MG63 (cell line): ENCODE measurements around the gene CACNA1I. TPM values are rescaled to one million over a fixed set of nuclear protein-coding genes. Genes with fewer than 3 reads are reported as not detected.

Experiments used
- DNase-seq: peaks from one replicate; pipeline ENCODE4 v3.0.0-alpha.2; 2020
- H3K27me3 ChIP-seq: fragments of 250-450 bp; sonication (Bioruptor Pico); 2 replicates; pipeline ENCODE4 v1.5.1; 2020; ENCODE audit warnings: mild to moderate bottlenecking, moderate library complexity
- H3K36me3 ChIP-seq: fragments of 250-450 bp; sonication (Bioruptor Pico); 2 replicates; pipeline ENCODE4 v1.5.1; 2020; ENCODE audit warnings: mild to moderate bottlenecking, moderate library complexity
- H3K4me3 ChIP-seq: fragments of 250-450 bp; sonication (Bioruptor Pico); 2 replicates; pipeline ENCODE4 v1.5.1; 2020; ENCODE audit warnings: mild to moderate bottlenecking, moderate library complexity
- H3K9me3 ChIP-seq: fragments of 250-450 bp; sonication (Bioruptor Pico); 2 replicates; pipeline ENCODE4 v1.5.1; 2020; ENCODE audit warnings: mild to moderate bottlenecking, moderate library complexity
- total RNA-seq: library from RNA; depleted of rRNA; stranded (reverse); fragments of >200 nt; shearing (Covaris generic); gene quantifications from 2 replicates; pipeline ENCODE4 v1.2.3, GENCODE V29; 2014; ENCODE audit warnings: low replicate concordance

Gene CACNA1I
- total RNA-seq, 1 experiment from 2014 or later: not detected

DNA sequence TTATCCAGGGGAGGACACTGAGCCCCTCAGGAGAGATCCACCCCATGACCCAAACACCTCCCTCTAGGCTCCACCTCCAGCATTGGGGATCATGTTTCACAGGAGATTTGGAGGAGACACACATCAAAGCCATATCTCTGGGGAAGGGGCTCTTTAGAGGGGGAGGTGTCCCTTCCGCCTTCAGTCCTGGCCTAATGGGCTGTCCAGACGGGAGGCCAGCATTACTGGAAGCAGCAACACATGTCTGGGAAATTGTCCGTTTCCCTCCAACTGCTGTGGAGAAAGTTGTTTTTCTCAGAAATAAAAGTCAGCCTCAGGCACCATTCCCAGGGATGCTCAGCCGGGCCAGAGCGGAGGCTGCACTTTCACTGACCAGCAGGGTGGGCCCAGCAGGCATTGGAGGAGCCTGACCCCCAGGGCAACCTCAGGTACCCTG is 9.5 kb downstream of the CACNA1I start:
- Histone ChIP-seq H3K27me3 (no peaks in the 10 kb centered on the region), H3K4me3 (no peak overlapping the region), H3K36me3 (no peaks in the 10 kb centered on the region), H3K9me3 (no peaks in the 10 kb centered on the region)
- DNase-seq: no peak

DNA sequence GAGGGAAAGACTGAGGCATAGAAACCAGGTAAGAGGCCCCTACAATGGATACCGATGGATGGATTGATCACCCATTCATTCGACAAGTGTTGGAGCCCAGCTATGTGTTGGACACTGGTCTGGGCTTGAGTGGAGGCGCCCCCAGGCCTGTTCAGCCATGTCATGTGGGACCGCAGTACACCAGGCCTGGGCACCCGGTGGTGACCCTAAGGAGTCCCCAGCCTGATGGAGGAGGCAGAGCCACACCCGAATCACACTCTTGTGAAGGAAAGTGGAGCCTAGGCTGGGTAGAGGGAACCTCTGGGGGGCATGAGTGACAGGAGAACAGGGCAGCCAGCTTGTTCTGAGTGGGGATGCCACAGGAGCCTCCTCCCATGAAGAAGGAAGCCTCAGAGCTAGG is 10.2 kb downstream of the CACNA1I start:
- Histone ChIP-seq H3K36me3 (no peaks in the 10 kb centered on the region), H3K27me3 (no peaks in the 10 kb centered on the region), H3K4me3 (no peak overlapping the region), H3K9me3 (no peaks in the 10 kb centered on the region)
- no peak for DNase-seq

DNA sequence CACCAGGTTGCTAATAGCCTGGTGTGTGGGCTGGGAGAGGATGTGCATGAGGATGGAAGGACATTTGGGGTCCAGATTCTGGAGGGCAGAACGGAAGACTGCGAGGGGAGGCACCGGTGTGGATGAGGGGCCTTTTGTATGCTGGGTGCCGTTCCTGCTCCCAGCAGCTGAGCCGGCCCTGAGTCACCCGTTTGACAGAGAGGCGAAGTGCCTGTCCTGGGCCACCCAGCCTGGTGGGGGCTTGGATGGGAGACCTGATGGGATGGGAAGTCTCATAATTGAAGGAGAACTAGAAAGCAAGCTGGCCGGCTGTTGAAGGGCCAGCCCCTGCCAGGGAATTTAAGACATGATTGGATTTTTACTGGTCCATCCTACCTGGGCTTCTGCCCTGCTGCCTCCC is 10.8 kb downstream of the CACNA1I start:
- Histone ChIP-seq H3K36me3 (no peaks in the 10 kb centered on the region), H3K9me3 (no peaks in the 10 kb centered on the region), H3K4me3 (no peak overlapping the region), H3K27me3 (no peaks in the 10 kb centered on the region)
- no peak for DNase-seq

DNA sequence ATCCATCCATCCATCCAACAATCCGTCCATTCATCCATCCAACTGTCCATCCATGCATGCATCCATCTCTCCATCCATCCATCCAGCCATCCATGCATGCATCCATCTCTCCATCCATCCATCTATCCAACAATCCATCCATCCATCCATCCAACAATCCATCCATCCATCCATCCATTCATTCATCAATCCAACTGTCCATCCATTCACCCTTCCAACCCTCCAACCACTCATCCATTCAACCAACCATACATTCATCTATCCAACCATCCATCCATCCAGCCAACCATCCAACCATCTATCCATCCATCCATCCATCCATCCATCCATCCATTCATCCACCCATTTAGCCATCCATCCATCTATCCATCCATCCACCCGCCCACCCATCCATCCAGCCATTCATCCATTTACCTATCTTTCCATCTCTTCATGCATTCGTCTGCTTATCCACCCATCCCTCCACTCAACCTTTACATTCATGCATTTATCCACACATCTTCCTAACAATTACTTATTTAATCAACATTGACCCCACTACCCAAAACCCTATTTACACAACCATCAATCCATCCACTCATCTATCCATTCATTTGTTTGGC is 12.6 kb downstream of the CACNA1I start:
- H3K4me3 ChIP-seq: no peak overlapping the region
- no peaks in the 10 kb centered on the region for H3K9me3 ChIP-seq
- H3K27me3 ChIP-seq: no peaks in the 10 kb centered on the region
- H3K36me3 ChIP-seq: no peaks in the 10 kb centered on the region
- DNase-seq: no peak

DNA sequence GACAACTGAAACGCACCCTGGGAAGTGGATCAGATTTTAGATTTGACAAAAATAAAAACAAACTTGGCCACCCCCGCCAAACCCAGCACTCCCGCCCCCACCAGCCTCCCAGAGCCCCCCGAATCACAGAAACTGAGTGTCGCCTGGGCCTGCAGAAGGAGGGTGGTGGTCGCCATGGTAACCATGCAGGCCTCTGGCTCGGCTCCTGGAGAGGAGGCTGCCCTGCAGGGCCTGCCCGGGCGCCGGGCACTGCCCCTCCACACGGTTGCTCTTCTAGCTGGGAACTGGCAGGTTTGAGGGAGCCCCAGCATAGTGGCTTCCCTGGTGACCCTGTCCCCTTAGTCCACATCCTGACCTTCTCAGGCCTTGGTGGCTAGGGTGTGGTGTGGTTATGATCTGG is 19.3 kb downstream of the CACNA1I start:
- Histone ChIP-seq H3K9me3 (no peaks in the 10 kb centered on the region), H3K36me3 (no peaks in the 10 kb centered on the region), H3K4me3 (no peak overlapping the region), H3K27me3 (no peaks in the 10 kb centered on the region)
- no peak for DNase-seq

DNA sequence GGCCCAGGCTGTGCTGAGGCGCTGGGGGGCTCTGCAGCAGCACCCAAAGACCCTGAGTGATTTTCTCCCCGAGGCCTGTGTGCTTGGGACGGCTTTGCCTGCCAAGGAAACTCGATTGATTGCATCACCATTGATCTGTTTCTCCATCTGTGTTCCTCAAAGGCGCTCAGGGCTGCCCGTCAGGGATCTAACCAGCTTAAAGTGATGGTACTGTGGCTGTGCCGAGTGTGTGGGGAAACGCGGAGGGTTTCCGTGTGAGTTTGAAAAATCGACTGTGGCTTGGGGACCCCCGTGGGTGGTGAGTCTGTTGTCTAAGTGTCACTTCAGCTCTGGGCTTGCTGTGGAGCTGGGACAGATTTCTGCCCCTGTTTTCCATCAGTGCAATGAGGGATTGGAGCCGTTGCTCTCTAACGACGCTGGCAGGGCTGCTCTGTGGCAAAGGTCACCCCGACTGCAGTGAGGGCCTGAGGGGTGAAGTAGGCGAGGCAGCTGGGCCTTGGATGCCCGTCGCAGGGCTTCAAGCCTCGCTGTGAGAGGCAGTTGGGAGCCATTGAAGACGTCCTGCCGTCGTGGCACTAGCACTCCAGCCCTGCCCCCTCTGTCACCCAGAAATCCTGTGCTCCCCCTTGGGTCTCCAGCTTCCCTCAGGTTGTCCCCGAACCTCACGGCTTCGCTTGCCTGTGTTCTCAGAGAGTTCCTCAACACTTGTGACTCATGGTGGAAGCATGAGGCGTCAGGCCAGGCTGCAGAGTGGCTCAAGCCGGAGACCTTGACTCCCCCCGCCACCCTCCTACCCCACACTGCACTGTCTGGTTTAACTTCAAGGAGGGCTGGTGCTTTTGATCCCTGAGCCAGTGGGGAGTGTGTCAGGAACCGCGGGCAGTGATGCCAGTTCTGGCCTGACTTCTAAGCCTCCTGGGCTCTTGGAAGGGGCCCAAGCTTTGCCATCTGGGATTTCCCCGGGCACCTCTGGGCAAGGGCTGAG is 21.8 kb downstream of the CACNA1I start:
- DNase-seq: peak; percentile 82
- no peaks in the 10 kb centered on the region for H3K36me3 ChIP-seq
- H3K27me3 ChIP-seq: no peaks in the 10 kb centered on the region
- no peak overlapping the region for H3K4me3 ChIP-seq
- H3K9me3 ChIP-seq: no peaks in the 10 kb centered on the region

DNA sequence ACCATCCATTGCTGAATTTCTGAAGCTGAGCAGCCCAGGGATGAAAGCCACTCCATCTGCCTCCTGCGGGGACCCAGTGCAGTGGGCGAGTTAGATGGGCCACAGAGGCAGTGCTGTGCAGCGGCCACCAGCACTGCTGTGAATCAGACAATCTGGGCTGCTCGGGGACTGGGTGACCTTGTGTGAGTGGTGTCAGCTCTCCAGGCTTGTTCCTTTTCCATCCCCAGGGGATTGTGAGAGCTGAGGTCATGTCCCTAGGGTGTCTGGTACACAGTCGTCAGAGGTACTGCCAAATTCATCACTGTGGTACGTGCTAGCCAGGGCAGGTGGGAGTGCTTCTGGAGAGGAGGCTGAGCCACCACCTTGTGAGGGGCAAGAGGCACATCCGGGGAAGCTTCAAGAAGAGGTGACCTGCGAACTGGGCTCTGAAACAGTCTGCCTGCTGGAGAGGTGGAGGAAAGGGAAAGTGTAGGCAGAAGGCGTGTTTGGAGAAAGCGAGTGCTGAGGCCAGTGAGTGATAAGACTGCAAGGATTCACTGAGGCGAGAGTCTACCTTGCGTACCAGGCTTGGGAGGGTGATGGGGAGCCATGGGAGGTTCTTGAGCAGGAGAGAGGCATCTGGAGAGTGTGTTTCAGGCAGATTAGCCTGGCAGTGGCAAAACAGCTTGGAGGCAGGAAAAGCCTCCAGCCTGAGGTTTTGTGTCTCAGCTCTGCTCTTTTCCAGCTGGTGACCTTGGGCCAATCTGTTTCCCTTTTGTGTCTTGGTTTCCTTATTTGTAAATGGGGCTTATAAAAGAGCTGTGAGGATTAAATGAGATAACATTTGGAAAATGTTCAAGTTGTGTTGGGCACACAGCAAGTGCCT is 22.7 kb downstream of the CACNA1I start:
- no peak for DNase-seq
- H3K27me3 ChIP-seq: no peaks in the 10 kb centered on the region
- no peaks in the 10 kb centered on the region for H3K36me3 ChIP-seq
- H3K9me3 ChIP-seq: no peaks in the 10 kb centered on the region
- no peak overlapping the region for H3K4me3 ChIP-seq

DNA sequence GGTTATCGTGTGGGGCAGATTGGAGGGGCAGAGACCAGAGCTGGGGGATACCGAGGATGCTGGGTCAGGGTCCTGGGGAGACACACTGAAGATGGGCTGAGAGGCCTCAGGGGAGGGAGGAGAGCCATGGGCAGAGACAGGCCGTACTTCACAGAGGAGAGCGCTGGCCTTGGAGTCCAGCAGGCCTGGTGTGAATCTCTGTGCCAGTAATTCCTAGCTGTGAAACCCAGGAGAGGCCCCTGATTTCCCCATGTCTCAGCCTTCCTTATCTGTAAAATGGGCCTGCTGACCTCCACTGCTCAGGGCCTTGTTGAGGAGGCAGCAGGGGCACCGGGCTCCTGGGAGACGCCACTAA is 23.4 kb downstream of the CACNA1I start:
- no peaks in the 10 kb centered on the region for H3K36me3 ChIP-seq
- no peaks in the 10 kb centered on the region for H3K27me3 ChIP-seq
- no peaks in the 10 kb centered on the region for H3K9me3 ChIP-seq
- no peak overlapping the region for H3K4me3 ChIP-seq
- DNase-seq: no peak

DNA sequence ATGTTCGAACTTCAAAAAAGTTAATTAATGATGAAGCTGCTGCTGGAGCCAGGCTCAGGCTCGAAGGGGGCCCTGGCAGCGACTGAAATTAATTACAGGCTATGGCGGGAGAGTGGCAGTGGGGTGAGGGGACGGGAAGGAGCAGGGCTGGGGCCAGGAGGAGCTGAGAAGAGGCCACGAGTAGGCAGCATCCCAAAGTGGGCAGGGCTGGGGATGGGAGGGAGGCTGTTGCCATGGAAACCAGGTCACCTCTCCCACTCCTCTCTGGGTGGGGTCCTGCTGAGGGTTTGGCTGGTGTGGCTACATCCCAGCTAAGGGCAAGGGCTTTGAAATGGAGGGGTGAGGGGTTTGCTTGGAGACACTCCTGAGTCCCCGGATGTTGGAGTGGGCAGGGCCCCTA is 23.9 kb downstream of the CACNA1I start:
- H3K4me3 ChIP-seq: no peak overlapping the region
- H3K9me3 ChIP-seq: no peaks in the 10 kb centered on the region
- H3K27me3 ChIP-seq: no peaks in the 10 kb centered on the region
- H3K36me3 ChIP-seq: no peaks in the 10 kb centered on the region
- no peak for DNase-seq

DNA sequence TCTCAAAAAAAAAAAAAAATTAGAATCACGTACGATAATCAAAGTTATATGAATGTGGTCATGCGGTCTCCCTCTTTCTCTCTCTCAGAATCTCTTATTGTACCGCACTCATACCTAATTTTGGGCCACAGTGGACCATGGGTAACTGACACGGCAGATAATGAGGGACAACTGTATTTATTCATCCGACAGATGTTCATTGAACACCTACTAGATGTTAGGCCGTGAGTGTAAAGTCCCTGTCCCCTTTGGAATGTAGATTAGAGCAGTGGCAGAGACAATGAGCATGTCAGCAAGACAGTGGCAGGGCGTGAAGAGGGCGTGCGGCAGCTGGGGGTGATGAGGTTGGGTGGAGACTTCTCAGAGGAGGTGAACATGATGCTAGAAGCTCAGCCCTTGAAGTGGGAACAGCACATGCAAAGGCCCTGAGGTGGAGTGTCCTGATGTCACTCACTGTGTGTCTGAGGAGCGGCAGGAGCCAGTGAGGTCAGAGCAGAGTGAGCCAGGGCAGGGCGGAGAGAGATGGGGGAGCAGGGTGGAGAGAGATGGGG is 25.1 kb downstream of the CACNA1I start:
- no peaks in the 10 kb centered on the region for H3K36me3 ChIP-seq
- no peaks in the 10 kb centered on the region for H3K9me3 ChIP-seq
- H3K27me3 ChIP-seq: no peaks in the 10 kb centered on the region
- H3K4me3 ChIP-seq: no peak overlapping the region
- no peak for DNase-seq

DNA sequence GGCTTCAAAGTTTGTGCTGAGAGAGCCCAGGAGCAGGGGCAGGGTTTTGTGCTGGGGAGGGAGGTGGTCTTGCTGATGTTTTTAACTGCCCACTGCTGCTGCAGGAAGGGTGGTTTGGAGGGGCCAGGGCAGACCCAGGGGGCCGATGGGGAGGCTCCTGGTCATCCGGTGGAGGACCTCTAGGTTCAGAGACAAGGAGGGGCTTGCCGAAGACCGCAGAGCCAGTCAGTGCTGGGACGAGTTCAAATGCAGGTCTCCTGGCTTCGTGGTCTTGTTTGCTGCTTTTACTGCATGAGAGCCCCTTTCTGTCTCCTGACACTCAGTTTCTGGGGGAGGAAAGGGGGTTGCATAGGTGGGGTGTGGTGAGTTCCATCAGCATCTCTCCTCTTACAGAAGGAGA is 26.0 kb downstream of the CACNA1I start:
- Histone ChIP-seq H3K4me3 (no peak overlapping the region), H3K9me3 (no peaks in the 10 kb centered on the region), H3K27me3 (no peaks in the 10 kb centered on the region), H3K36me3 (no peaks in the 10 kb centered on the region)
- DNase-seq: no peak

DNA sequence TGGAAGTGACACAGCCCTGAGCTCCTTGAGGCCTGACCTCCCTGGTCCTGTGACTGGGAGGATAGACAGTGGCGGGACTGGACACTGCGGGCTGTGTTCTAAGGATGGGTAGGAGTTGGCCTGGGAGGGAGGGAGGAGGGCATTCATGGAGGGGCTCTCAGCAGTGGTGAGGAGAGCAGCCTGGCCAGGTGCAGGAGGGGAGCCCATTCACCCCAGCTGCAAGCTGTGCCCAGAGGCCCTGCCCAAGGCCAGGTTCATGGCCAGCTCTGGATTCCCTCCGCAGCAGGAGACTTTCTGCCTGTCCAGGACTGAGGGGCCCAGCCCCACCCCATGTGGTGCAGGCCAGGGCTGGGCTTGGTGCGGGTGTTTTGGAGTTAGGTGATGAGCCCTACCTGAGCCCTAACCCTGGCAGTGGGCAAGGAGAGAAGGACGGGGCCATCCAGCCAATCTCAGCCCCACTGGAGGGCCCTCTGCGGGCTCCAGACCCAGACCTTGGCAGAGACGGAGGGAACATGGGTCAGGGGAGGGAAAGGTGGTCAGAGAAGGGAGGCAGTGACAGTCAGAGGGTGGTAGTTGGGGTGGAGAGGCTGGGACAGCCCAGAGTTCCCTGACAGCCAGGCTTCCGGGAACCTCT is 26.8 kb downstream of the CACNA1I start:
- Histone ChIP-seq H3K4me3 (no peak overlapping the region), H3K27me3 (no peaks in the 10 kb centered on the region), H3K9me3 (no peaks in the 10 kb centered on the region), H3K36me3 (no peaks in the 10 kb centered on the region)
- DNase-seq: no peak

DNA sequence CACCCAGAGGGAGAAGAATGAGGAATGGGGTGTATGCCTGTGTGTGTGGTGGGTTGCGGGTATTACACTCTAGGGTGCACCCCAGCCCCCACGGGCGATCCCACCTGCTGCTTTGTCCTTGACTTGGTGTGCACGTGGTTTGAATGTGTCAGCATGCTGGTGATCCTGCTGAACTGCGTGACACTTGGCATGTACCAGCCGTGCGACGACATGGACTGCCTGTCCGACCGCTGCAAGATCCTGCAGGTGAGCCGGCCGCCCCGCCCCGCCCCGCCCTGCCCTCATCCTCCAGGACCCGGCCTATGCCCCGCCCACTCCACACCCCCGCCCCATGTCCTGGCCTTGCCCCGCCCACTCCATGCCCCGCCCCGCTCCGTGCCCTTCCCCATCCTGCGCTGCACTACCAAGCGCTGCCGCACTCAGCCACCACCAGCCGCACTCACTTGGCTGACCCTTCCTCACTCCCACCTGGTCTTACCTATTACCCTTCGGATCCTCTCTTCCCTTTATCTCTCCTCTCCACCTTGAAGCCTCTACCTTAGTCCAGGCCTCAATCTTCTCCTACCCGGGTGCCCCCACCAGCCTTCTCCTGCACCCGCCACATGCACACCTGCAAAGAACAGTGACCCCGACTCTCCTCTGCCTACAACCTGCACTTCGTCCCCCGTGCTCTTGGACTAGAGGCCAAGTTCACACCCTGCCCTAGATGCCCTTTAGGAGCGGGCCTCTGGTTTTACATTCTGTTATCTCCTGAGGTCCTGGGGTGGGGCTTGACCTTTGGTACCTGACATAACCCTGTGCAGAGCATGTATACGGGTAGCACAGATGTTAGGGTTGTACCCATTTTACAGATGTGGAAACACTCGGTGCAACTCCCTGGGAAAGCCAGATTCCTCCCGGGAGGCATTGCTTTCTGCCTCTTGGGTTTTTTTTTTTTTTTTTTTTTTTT is 27.7 kb downstream of the CACNA1I start:
- Histone ChIP-seq H3K4me3 (no peak overlapping the region), H3K36me3 (no peaks in the 10 kb centered on the region), H3K9me3 (no peaks in the 10 kb centered on the region), H3K27me3 (no peaks in the 10 kb centered on the region)
- DNase-seq: no peak

DNA sequence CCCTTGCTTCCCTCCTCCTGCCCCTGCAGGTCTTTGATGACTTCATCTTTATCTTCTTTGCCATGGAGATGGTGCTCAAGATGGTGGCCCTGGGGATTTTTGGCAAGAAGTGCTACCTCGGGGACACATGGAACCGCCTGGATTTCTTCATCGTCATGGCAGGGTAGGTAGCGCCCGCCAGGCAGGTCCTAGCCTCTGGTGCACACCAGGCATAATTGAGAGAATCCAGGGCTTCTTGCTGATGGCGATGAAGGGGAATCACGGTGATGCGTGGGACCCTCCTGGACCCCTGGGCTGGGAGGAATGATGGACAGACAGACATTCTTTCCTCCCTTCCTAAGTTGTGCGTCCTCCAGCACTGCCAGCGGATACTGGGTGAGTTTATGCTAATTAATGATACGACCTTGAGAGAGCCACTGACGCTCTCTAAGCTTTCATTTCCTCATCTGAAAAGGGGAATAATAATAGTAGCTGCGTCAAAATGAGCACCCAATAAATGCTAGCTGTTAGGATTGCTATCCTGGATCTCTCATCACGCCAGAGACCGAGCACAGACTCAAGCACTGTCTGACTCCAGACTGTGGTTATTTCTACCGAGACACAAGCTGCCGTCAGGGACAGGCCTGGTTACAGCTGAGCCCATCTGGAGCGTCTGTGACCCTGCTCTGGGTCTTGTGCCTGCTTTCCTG is 30.1 kb downstream of the CACNA1I start:
- Histone ChIP-seq H3K9me3 (no peaks in the 10 kb centered on the region), H3K4me3 (no peak overlapping the region), H3K27me3 (no peaks in the 10 kb centered on the region), H3K36me3 (no peaks in the 10 kb centered on the region)
- no peak for DNase-seq

DNA sequence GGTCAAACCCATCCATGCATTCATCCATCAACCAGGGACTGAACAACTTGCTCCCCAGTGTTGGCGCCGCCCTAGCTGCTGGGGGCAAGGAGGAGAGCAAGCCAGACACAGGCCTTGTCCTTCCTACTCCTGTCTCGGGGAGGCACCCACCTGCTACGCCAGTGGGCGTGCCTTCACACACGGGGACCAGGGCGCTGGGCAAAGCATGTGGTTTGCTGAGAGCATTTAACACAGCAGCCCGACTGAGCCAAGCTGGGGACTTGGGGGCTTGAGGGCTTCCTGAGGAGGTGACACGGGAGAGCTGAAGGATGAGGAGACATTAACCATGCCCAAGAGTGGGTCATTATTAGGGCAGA is 30.6 kb downstream of the CACNA1I start:
- Histone ChIP-seq H3K27me3 (no peaks in the 10 kb centered on the region), H3K9me3 (no peaks in the 10 kb centered on the region), H3K36me3 (no peaks in the 10 kb centered on the region), H3K4me3 (no peak overlapping the region)
- DNase-seq: no peak
